Measurements from ENCODE around the gene MAP3K15. TPM values are rescaled to one million over a fixed set of nuclear protein-coding genes. Genes with fewer than 3 reads are reported as not detected.

Gene MAP3K15
- total RNA-seq, 1 experiment from 2014 or later: not detected

DNA sequence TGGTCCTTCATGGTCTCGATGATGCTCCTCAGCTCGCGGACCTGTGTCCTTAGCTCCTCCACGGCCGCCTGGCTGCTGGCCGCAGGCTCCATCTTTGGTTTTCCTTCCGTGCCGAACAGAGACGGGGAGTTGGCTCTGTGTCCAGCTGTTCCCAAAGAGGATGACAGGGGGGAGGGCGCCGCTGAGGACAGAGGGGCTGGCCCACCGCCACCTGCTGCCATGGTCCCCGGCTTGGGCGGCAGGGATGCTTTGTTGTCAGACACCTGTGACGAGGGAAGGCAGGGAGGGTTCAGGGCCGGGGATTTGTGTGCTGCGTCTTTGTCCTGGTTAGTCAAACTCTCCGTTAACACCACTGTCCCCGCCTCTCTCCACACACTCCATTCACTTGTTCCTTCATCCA lies 26.6 kb upstream of the MAP3K15 start:
- Histone ChIP-seq H4K20me1 (ENCODE audit: insufficient read depth) (no peaks in the 10 kb centered on the region), H3K36me3 (ENCODE audit: low read depth) (no peaks in the 10 kb centered on the region), H3K9me3 (ENCODE audit: insufficient read depth, low read depth) (no peaks in the 10 kb centered on the region), H3K27ac (no peak overlapping the region), H3K4me1 (replicated peaks; ENCODE audit: insufficient read depth) (no peaks in the 10 kb centered on the region), H3K9me2 (ENCODE audit: insufficient read depth) (no peaks in the 10 kb centered on the region), H3K4me2 (no peak overlapping the region), H2AFZ (no peak overlapping the region), H3F3A (ENCODE audit: insufficient read depth, low read depth) (no peaks in the 10 kb centered on the region), H3K79me2 (ENCODE audit: low read depth) (no peaks in the 10 kb centered on the region), H3K27me3 (ENCODE audit: insufficient read depth, low read depth) (no peaks in the 10 kb centered on the region), H3K4me3 (no peak overlapping the region)
- ChIA-PET POLR2A (ENCODE audit: unreplicated experiment) (no interaction called here), CTCF (no interaction called here)
- no peak for TF ChIP-seq CTCF (conservative IDR thresholded peaks at IDR 0.05)
- TF ChIP-seq EZH2 (IDR thresholded peaks at IDR 0.05; ENCODE audit: low read depth): no peak
- BruUV-seq (replicated peaks): no TSS peak
- intact Hi-C loops (cut with micrococcal nuclease; ENCODE audit: unreplicated experiment): loop anchor here (5.0 kb wide), 1 partner anchor 525 kb away; no protein-coding TSS in a partner anchor
- DNase-seq: no peak

GRCh38 chrX:19541196-19541595 lies 25.9 kb upstream of the MAP3K15 start:
- TF ChIP-seq CTCF (conservative IDR thresholded peaks at IDR 0.05): no peak
- no peak for TF ChIP-seq EZH2 (IDR thresholded peaks at IDR 0.05; ENCODE audit: low read depth)
- BruUV-seq (replicated peaks): no TSS peak
- no peaks in the 10 kb centered on the region for H3K36me3 ChIP-seq (ENCODE audit: low read depth)
- H3K9me3 ChIP-seq (ENCODE audit: insufficient read depth, low read depth): no peaks in the 10 kb centered on the region
- H3K27me3 ChIP-seq (ENCODE audit: insufficient read depth, low read depth): no peaks in the 10 kb centered on the region
- intact Hi-C loops (cut with micrococcal nuclease; ENCODE audit: unreplicated experiment): loop anchor here (5.0 kb wide), 1 partner anchor 526 kb away; no protein-coding TSS in a partner anchor
- H3F3A ChIP-seq (ENCODE audit: insufficient read depth, low read depth): no peaks in the 10 kb centered on the region
- no peak overlapping the region for H3K4me2 ChIP-seq
- H3K79me2 ChIP-seq (ENCODE audit: low read depth): no peaks in the 10 kb centered on the region
- no peaks in the 10 kb centered on the region for H3K4me1 ChIP-seq (replicated peaks; ENCODE audit: insufficient read depth)
- DNase-seq: no peak
- no peaks in the 10 kb centered on the region for H3K9me2 ChIP-seq (ENCODE audit: insufficient read depth)
- H2AFZ ChIP-seq: no peak overlapping the region
- CTCF ChIA-PET: no interaction called here
- no peak overlapping the region for H3K27ac ChIP-seq
- H4K20me1 ChIP-seq (ENCODE audit: insufficient read depth): no peaks in the 10 kb centered on the region
- POLR2A ChIA-PET (ENCODE audit: unreplicated experiment): no interaction called here
- H3K4me3 ChIP-seq: no peak overlapping the region

GRCh38 chrX:19540076-19540475 lies 24.8 kb upstream of the MAP3K15 start:
- POLR2A ChIA-PET (ENCODE audit: unreplicated experiment): no interaction called here
- no peaks in the 10 kb centered on the region for H4K20me1 ChIP-seq (ENCODE audit: insufficient read depth)
- H2AFZ ChIP-seq: no peak overlapping the region
- intact Hi-C loops (cut with micrococcal nuclease; ENCODE audit: unreplicated experiment): loop anchor here (5.0 kb wide), 1 partner anchor 527 kb away; no protein-coding TSS in a partner anchor
- no peak overlapping the region for H3K4me2 ChIP-seq
- no peaks in the 10 kb centered on the region for H3K79me2 ChIP-seq (ENCODE audit: low read depth)
- H3K27me3 ChIP-seq (ENCODE audit: insufficient read depth, low read depth): no peaks in the 10 kb centered on the region
- H3K9me2 ChIP-seq (ENCODE audit: insufficient read depth): no peaks in the 10 kb centered on the region
- CTCF ChIA-PET: interaction anchor here (0.6 kb wide), 1 partner anchor 578 kb away, joined by 3 read pairs; no protein-coding TSS in a partner anchor
- H3K36me3 ChIP-seq (ENCODE audit: low read depth): no peaks in the 10 kb centered on the region
- H3K4me1 ChIP-seq (replicated peaks; ENCODE audit: insufficient read depth): no peaks in the 10 kb centered on the region
- DNase-seq: no peak
- H3K9me3 ChIP-seq (ENCODE audit: insufficient read depth, low read depth): no peaks in the 10 kb centered on the region
- no peaks in the 10 kb centered on the region for H3F3A ChIP-seq (ENCODE audit: insufficient read depth, low read depth)
- no peak for TF ChIP-seq CTCF (conservative IDR thresholded peaks at IDR 0.05)
- H3K4me3 ChIP-seq: no peak overlapping the region
- no TSS peak for BruUV-seq (replicated peaks)
- no peak overlapping the region for H3K27ac ChIP-seq

Measured in PC-9 (cell line).